Keratinocyte (primary cell): ENCODE measurements around the gene MMP23B.
"Not testable (repeated sequence)": the region's sequence is repeated elsewhere in the genome, so short reads cannot be mapped to it uniquely, and the experiment has no call there.

Experiments
- EZH2 ChIP-seq: IDR thresholded peaks from one replicate; pipeline ENCODE4 v1.6.1; 2012; ENCODE audit warnings: inconsistent platforms, mild to moderate bottlenecking, low read length, moderate library complexity
- TF ChIP-seq, protein P1 (sequence below), 3 experiments: IDR thresholded peaks in 1 of 3; conservative IDR thresholded peaks in 1 of 3; optimal IDR thresholded peaks in 1 of 3; 2 replicates in 2 of 3; 3 replicates in 1 of 3; pipeline versions ENCODE3 to v1.5.1; 2011; ENCODE audit warnings: low read length in 3 of 3, mild to moderate bottlenecking in 3 of 3, moderate library complexity in 2 of 3, control low read depth in 1 of 3, inconsistent platforms in 1 of 3; ENCODE audit not compliant: insufficient read depth in 2 of 3; ENCODE audit errors: extremely low read depth in 1 of 3

DNA sequence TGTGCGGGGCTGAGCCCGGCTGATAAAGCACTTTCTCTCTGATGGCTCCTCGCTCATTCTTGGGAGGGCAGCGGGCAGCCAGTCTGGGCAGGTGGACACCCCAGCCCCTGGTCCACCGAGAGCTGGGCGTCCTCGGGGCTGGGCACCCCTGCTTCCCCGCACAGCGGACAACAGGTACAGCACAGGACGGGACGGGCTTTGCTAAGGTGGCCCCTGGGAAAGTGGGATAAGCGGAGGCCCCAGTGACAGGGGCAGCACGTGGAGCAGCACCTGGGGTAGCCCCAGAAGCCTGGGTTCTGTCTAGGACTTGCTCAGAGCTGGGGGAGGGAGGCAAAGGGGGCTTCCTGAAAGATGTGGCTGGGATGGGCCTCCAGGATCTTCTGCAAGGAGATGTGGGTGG lies 2.6 kb downstream of the MMP23B start:
- TF ChIP-seq, protein P1, sequence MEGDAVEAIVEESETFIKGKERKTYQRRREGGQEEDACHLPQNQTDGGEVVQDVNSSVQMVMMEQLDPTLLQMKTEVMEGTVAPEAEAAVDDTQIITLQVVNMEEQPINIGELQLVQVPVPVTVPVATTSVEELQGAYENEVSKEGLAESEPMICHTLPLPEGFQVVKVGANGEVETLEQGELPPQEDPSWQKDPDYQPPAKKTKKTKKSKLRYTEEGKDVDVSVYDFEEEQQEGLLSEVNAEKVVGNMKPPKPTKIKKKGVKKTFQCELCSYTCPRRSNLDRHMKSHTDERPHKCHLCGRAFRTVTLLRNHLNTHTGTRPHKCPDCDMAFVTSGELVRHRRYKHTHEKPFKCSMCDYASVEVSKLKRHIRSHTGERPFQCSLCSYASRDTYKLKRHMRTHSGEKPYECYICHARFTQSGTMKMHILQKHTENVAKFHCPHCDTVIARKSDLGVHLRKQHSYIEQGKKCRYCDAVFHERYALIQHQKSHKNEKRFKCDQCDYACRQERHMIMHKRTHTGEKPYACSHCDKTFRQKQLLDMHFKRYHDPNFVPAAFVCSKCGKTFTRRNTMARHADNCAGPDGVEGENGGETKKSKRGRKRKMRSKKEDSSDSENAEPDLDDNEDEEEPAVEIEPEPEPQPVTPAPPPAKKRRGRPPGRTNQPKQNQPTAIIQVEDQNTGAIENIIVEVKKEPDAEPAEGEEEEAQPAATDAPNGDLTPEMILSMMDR (optimal IDR thresholded peaks at IDR 0.05 in 1 of 3, IDR thresholded peaks at IDR 0.05 in 1 of 3, conservative IDR thresholded peaks at IDR 0.05 in 1 of 3; ENCODE audit: extremely low read depth in 1 of 3, insufficient read depth in 2 of 3, low read length in 3 of 3) = not testable (repeated sequence)
- not testable (repeated sequence) for TF ChIP-seq EZH2
